ELF-1 (cell line): ENCODE measurements around the gene TRAF3.
A peak's percentile ranks its signal among the peaks of the same experiment; 100 is the strongest.

ENCODE experiments used
- DNase-seq: peaks from one replicate; pipeline ENCODE4 v3.0.0-alpha.2; 2016; ENCODE audit warnings: low read depth, low spot score

Gene TRAF3

GRCh38 chr14:102938191-102938590, 160.9 kb downstream of the TRAF3 start:
- no peak for DNase-seq

GRCh38 chr14:102939329-102939728, 162.1 kb downstream of the TRAF3 start:
- no peak for DNase-seq

GRCh38 chr14:102939820-102940561, 162.7 kb downstream of the TRAF3 start:
- DNase-seq: no peak

GRCh38 chr14:102940729-102941362, 163.6 kb downstream of the TRAF3 start:
- DNase-seq: no peak

- no peak for DNase-seq
Measured at GRCh38 chr14:102941419-102942011, 164.3 kb downstream of the TRAF3 start.

GRCh38 chr14:102942069-102942468, 164.8 kb downstream of the TRAF3 start:
- DNase-seq: no peak

GRCh38 chr14:102943454-102943853, 166.2 kb downstream of the TRAF3 start:
- no peak for DNase-seq

- DNase-seq: no peak
Measured at GRCh38 chr14:102943979-102944378, 166.7 kb downstream of the TRAF3 start.

GRCh38 chr14:102944448-102945330, 167.4 kb downstream of the TRAF3 start:
- DNase-seq: no peak

GRCh38 chr14:102945346-102946130, 168.3 kb downstream of the TRAF3 start:
- no peak for DNase-seq

GRCh38 chr14:102947321-102948103, 170.3 kb downstream of the TRAF3 start:
- DNase-seq: no peak

- DNase-seq: no peak
Measured at GRCh38 chr14:102948698-102949061, 171.4 kb downstream of the TRAF3 start.

- no peak for DNase-seq
Measured at GRCh38 chr14:102949062-102949800, 172.0 kb downstream of the TRAF3 start.

- DNase-seq: no peak
Measured at GRCh38 chr14:102949801-102950451, 172.7 kb downstream of the TRAF3 start.

GRCh38 chr14:102951034-102951433, 173.8 kb downstream of the TRAF3 start:
- DNase-seq: no peak

- DNase-seq: no peak
Measured at GRCh38 chr14:102951799-102952198, 174.6 kb downstream of the TRAF3 start.

GRCh38 chr14:102952276-102952675, 175.0 kb downstream of the TRAF3 start:
- DNase-seq: peak; percentile 34

GRCh38 chr14:102953100-102953499, 175.9 kb downstream of the TRAF3 start:
- no peak for DNase-seq
